ENCODE measurements around the gene TLE4.

TLE4 gene

GRCh38 chr9:79668956-79669355 is 97.2 kb downstream of the TLE4 start:
- no peak for DNase-seq (ENCODE audit: low read depth, low spot score)
- in situ Hi-C loops (cut with HindIII; ENCODE audit: low sequenced_read_pairs): no loop called here
- no peak overlapping the region for H3K4me3 ChIP-seq (ENCODE audit: low read depth, low read length)
- TF ChIP-seq CTCF (IDR thresholded peaks at IDR 0.05; ENCODE audit: low read depth, low read length): no peak

DNA sequence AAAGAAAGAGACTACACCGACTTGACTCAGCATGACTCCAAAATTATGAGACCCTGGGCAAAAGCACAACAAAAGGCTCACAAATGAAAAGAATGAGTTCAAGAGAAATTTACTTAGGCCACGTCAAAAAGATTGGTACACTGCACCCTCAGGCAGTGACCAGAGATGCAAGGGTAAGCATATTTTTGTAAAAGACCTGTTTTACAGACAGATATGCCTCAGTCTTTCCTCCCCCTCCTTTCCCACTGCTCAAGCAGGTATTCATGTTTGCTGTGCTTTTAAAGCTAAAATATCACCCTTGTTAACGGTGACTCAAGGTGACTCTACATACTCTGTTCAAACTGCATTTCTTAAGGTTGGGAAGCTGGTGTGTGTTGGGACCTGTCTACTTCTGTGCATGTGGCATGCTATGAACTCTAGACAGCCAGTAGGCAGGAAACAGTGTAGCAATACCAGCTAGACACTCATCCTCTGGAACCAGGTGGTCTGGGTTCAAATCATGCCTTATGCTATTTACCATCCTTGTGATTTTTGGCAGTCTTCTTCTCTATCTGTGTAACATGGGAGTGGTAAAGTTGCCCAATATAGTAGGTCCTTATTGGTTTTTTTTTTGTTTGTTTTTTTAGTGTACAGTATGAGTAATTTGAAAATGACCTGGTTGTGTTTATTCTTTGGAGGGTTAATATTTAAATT is 98.7 kb downstream of the TLE4 start:
- in situ Hi-C loops (cut with HindIII; ENCODE audit: low sequenced_read_pairs): no loop called here
- TF ChIP-seq CTCF (IDR thresholded peaks at IDR 0.05; ENCODE audit: low read depth, low read length): no peak
- no peak overlapping the region for H3K4me3 ChIP-seq (ENCODE audit: low read depth, low read length)
- DNase-seq (ENCODE audit: low read depth, low spot score): no peak

DNA sequence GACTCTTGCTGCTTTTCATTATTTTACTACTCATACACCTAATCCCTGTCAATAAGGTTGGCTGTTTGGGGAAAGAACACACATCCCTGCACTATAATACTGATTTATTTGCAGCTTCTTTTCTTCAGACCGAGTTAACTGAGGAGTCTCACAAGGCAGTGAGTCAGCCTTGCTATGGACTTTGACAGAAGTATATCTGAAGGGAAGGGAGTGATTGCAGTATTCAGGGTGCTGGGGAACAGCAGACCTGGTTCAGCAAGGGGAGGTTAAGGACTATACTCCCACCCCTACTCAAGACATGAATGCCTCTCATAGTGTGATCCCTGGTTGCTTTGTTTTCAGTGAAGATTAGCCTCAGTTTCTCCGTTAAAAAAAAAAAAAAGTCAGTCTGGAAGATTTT is 99.8 kb downstream of the TLE4 start:
- DNase-seq (ENCODE audit: low read depth, low spot score): no peak
- TF ChIP-seq CTCF (IDR thresholded peaks at IDR 0.05; ENCODE audit: low read depth, low read length): no peak
- no peak overlapping the region for H3K4me3 ChIP-seq (ENCODE audit: low read depth, low read length)
- in situ Hi-C loops (cut with HindIII; ENCODE audit: low sequenced_read_pairs): no loop called here

- DNase-seq (ENCODE audit: low read depth, low spot score): no peak
- in situ Hi-C loops (cut with HindIII; ENCODE audit: low sequenced_read_pairs): no loop called here
- no peak for TF ChIP-seq CTCF (IDR thresholded peaks at IDR 0.05; ENCODE audit: low read depth, low read length)
- H3K4me3 ChIP-seq (ENCODE audit: low read depth, low read length): no peak overlapping the region
These were observed 100.5 kb downstream of the TLE4 start for GRCh38 chr9:79672236-79672635.

GRCh38 chr9:79672891-79673290 is 101.1 kb downstream of the TLE4 start:
- in situ Hi-C loops (cut with HindIII; ENCODE audit: low sequenced_read_pairs): no loop called here
- no peak for DNase-seq (ENCODE audit: low read depth, low spot score)
- TF ChIP-seq CTCF (IDR thresholded peaks at IDR 0.05; ENCODE audit: low read depth, low read length): no peak
- H3K4me3 ChIP-seq (ENCODE audit: low read depth, low read length): no peak overlapping the region

DNA sequence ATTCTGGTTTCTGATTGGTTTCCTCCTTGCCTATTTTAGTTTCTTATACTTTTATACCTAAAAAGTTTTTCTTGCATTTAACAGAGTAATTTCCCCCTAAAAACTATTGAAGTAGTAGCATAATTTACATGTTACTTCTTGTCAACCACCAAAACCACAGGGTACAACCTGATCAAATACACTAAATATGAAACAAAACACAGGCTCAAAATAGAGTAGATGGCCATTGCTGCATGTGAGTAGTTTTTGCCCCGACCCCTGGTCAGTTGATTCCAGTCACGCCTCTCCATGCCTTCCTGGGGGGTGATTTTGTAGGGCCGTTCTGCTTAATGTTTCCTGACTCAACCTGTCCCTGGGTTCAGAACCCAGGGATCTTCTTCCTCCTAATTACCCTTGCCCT is 101.8 kb downstream of the TLE4 start:
- no peak overlapping the region for H3K4me3 ChIP-seq (ENCODE audit: low read depth, low read length)
- in situ Hi-C loops (cut with HindIII; ENCODE audit: low sequenced_read_pairs): no loop called here
- TF ChIP-seq CTCF (IDR thresholded peaks at IDR 0.05; ENCODE audit: low read depth, low read length): no peak
- no peak for DNase-seq (ENCODE audit: low read depth, low spot score)
